Activated B cell treated with CpG ODN at 0.5 μM for 24 hours (primary cell): ENCODE measurements around the gene ITPR3. TPM values are rescaled to one million over a fixed set of nuclear protein-coding genes. Genes with fewer than 3 reads are reported as not detected.

Experiments
- ATAC-seq: fragments of 200-7000 bp; cut with Tn5 transposase; one replicate; pipeline ENCODE4 v1.10.0; 2021; ENCODE audit warnings: low read depth, mild to moderate bottlenecking, moderate library complexity
- CTCF ChIA-PET: fragments of 350-600 bp; sonication (Branson Sonifier 250); formaldehyde crosslinking; loops from one replicate; lab custom pipeline; 2021; ENCODE audit warnings: antibody characterized with exemption; lab: Charles Lee
- POLR2A ChIA-PET: fragments of 350-600 bp; sonication (Branson Sonifier 250); formaldehyde crosslinking; loops from one replicate; lab custom pipeline; 2021; ENCODE audit warnings: antibody characterized with exemption; lab: Charles Lee
- DNase-seq: peaks from one replicate; pipeline ENCODE4 v3.0.0; 2022
- H3K27ac Mint-ChIP-seq: one replicate; pipeline ENCODE4 v1.8.0; 2020; ENCODE audit warnings: mixed read lengths
- H3K27me3 Mint-ChIP-seq: one replicate; pipeline ENCODE4 v1.8.0; 2021; ENCODE audit warnings: mixed read lengths
- H3K36me3 Mint-ChIP-seq: one replicate; pipeline ENCODE4 v1.8.0; 2021; ENCODE audit warnings: low read depth, mixed read lengths
- H3K4me1 Mint-ChIP-seq: one replicate; pipeline ENCODE4 v1.8.0; 2021; ENCODE audit warnings: mixed read lengths
- H3K4me3 Mint-ChIP-seq: one replicate; pipeline ENCODE4 v1.8.0; 2020; ENCODE audit warnings: mild to moderate bottlenecking, mixed read lengths
- H3K9me3 Mint-ChIP-seq: one replicate; pipeline ENCODE4 v1.8.0; 2020; ENCODE audit warnings: mixed read lengths
- CTCF ChIP-seq: fragments of 200-600 bp; IDR thresholded peaks from one replicate; pipeline ENCODE4 v1.8.0; 2022; ENCODE audit warnings: antibody characterized with exemption, mild to moderate bottlenecking
- intact Hi-C: fragments of 100-400 bp; cut with micrococcal nuclease; formaldehyde crosslinking; loops from one replicate; pipeline ENCODE4 v1.15.1; 2024
- total RNA-seq: library from RNA; stranded (reverse); gene quantifications from 2 replicates; pipeline ENCODE4 v1.2.3, GENCODE V29; 2022

The ITPR3 gene
- total RNA-seq, 1 donor from 2014 or later: 35.5 TPM

- Mint-ChIP-seq H3K36me3 (peaks cover 47% of the 10 kb centered on the region), H3K4me1 (peaks cover 20% of the 10 kb centered on the region), H3K27me3 (no peaks in the 10 kb centered on the region), H3K27ac (no peak overlapping the region), H3K9me3 (no peaks in the 10 kb centered on the region), H3K4me3 (no peak overlapping the region)
- intact Hi-C loops: no loop called here
- ATAC-seq (no peak), DNase-seq (no peak)
- TF ChIP-seq CTCF: no peak
- CTCF ChIA-PET: no interaction called here
- POLR2A ChIA-PET: no interaction called here
Observed at GRCh38 chr6:33641144-33641543, 20.0 kb downstream of the ITPR3 start.

- no peak for ATAC-seq
Observed at GRCh38 chr6:33641602-33642001, 20.5 kb downstream of the ITPR3 start.

DNA sequence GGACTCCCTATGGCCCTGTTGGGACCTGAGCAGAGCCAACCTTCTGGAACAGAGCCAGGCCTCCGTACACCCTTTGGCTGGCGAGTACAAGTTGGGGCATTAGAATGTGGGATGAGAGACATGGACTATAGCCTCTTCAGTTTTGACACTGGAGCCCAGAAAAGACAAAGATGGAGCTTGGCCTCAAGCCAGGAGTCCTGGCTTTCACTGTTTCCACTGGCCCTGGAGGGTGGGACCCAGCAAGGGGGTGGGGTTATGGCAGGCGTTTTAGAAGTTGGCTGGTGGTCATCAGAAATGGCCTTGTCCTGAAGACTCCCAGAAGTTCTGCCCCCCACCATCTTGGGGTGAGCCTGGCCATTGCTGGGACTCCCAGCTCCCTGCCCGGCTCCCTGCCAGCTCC, 21.8 kb downstream of the ITPR3 start:
- CTCF ChIA-PET: no interaction called here
- no peak for ATAC-seq
- Mint-ChIP-seq H3K27me3 (no peaks in the 10 kb centered on the region), H3K36me3 (peaks cover 50% of the 10 kb centered on the region), H3K4me1 (peaks cover 14% of the 10 kb centered on the region), H3K27ac (no peak overlapping the region), H3K9me3 (no peaks in the 10 kb centered on the region), H3K4me3 (no peak overlapping the region)
- intact Hi-C loops: no loop called here
- POLR2A ChIA-PET: interaction anchor here (0.8 kb wide), 1 partner anchor 8 kb away, joined by 3 read pairs; no protein-coding TSS in a partner anchor
- no peak for TF ChIP-seq CTCF
- no peak for DNase-seq

More at GRCh38 chr6:33641602-33642001, 20.5 kb downstream of the ITPR3 start:
- DNase-seq: no peak
- Mint-ChIP-seq H3K9me3 (no peaks in the 10 kb centered on the region), H3K4me3 (no peak overlapping the region), H3K27ac (no peak overlapping the region), H3K4me1 (peaks cover 17% of the 10 kb centered on the region), H3K27me3 (no peaks in the 10 kb centered on the region), H3K36me3 (peaks cover 46% of the 10 kb centered on the region)
- CTCF ChIA-PET: no interaction called here
- TF ChIP-seq CTCF: no peak
- intact Hi-C loops: no loop called here
- POLR2A ChIA-PET: no interaction called here

GRCh38 chr6:33651403-33651802, 30.3 kb downstream of the ITPR3 start:
- Mint-ChIP-seq H3K36me3 (peaks cover 50% of the 10 kb centered on the region), H3K4me3 (no peak overlapping the region), H3K4me1 (peaks cover 6% of the 10 kb centered on the region), H3K27ac (no peak overlapping the region), H3K9me3 (no peaks in the 10 kb centered on the region), H3K27me3 (no peaks in the 10 kb centered on the region)
- POLR2A ChIA-PET: no interaction called here
- ATAC-seq: no peak
- TF ChIP-seq CTCF: no peak
- DNase-seq: no peak
- intact Hi-C loops: no loop called here
- CTCF ChIA-PET: interaction anchor here (1.0 to 2.1 kb wide), 3 partner anchors 43 to 60 kb away, joined by 3 to 6 read pairs (median 4); partner anchors contain the start of gene UQCC2

DNA sequence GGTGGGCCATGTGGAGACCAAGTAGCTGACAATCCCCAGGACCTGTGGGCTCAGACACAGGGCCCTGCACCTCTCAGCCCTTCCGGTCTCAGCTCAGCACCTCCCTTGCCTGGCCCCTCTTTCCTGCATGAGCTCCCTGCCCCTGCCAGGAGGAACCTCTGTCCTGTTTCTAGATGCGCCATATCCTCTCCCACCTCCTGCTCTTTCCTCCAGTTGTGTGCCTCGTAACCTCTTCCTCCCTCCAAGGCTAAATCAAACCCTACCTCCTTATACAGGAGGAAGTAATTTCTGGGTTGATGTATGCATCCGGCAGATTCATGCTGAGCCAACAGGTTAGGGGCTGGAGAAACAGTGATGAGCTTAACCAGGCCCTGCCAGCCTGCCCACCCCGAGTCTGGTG, 30.9 kb downstream of the ITPR3 start:
- ChIA-PET POLR2A (no interaction called here), CTCF (interaction anchor here (1.4 to 2.1 kb wide), 2 partner anchors 44 to 60 kb away, joined by 4 to 6 read pairs; partner anchors contain the start of gene UQCC2)
- H3K27ac Mint-ChIP-seq: no peak overlapping the region

More for the DNA sequence above, 30.9 kb downstream of the ITPR3 start:
- ATAC-seq (no peak), DNase-seq (no peak)
- Mint-ChIP-seq H3K9me3 (no peaks in the 10 kb centered on the region), H3K27me3 (no peaks in the 10 kb centered on the region), H3K4me3 (no peak overlapping the region), H3K36me3 (peaks cover 49% of the 10 kb centered on the region), H3K4me1 (peaks cover 6% of the 10 kb centered on the region)
- no peak for TF ChIP-seq CTCF
- intact Hi-C loops: no loop called here
